IMR-90 (cell line): ENCODE results near the gene MACF1. TPM values are rescaled to one million over a fixed set of nuclear protein-coding genes. Genes with fewer than 3 reads are reported as not detected.
A peak's percentile ranks its signal among the peaks of the same experiment; 100 is the strongest.

Source experiments
- ATAC-seq: fragments of 200-7000 bp; cut with Tn5 transposase; 2 replicates; pipeline ENCODE4 v1.9.1; 2020; ENCODE audit warnings: low read depth, mild to moderate bottlenecking, moderate library complexity
- BruUV-seq: library from RNA; stranded (reverse); fragments of 400-500 nt; replicated peaks from 2 replicates; lab custom pipeline; 2021; lab: Mats Ljungman, UMichigan
- CTCF ChIA-PET: fragments of 300-600 bp; formaldehyde crosslinking; extraction: SDS; loops from one replicate; lab custom pipeline; 2021; ENCODE audit warnings: antibody characterized with exemption; lab: Yijun Ruan, JAX
- POLR2A ChIA-PET: fragments of 300-600 bp; sonication (Branson Sonifier 250); formaldehyde crosslinking; loops from one replicate; lab custom pipeline; 2022; ENCODE audit warnings: antibody characterized with exemption; ENCODE audit not compliant: unreplicated experiment; lab: Charles Lee
- DNase-seq: peaks from one replicate; pipeline ENCODE4 v3.0.0; 2013
- H2AFZ ChIP-seq: replicated peaks from 2 replicates; pipeline ENCODE3; 2013; ENCODE audit warnings: low read length, mild to moderate bottlenecking; ENCODE audit not compliant: poor library complexity
- H2AK5ac ChIP-seq: 2 replicates; pipeline ENCODE4 v1.6.1; 2013; ENCODE audit warnings: low read depth, low read length, inconsistent platforms
- H2AK9ac ChIP-seq: replicated peaks from 2 replicates; pipeline ENCODE3; 2013; ENCODE audit warnings: mild to moderate bottlenecking, low read depth, low read length, moderate library complexity; ENCODE audit not compliant: poor library complexity
- H2BK120ac ChIP-seq: 2 replicates; pipeline ENCODE4 v1.6.1; 2013; ENCODE audit warnings: low read depth, low read length, inconsistent platforms
- H2BK15ac ChIP-seq: 3 replicates; pipeline ENCODE4 v1.6.1; 2013; ENCODE audit warnings: low read depth, low read length, inconsistent platforms
- H2BK20ac ChIP-seq: 2 replicates; pipeline ENCODE4 v1.6.1; 2013; ENCODE audit warnings: low read depth, mild to moderate bottlenecking, inconsistent platforms, low read length, moderate library complexity
- H2BK5ac ChIP-seq: 2 replicates; pipeline ENCODE4 v1.6.1; 2013; ENCODE audit warnings: mild to moderate bottlenecking, low read depth, low read length, inconsistent platforms; ENCODE audit not compliant: poor library complexity, severe bottlenecking
- H3K14ac ChIP-seq: replicated peaks from 2 replicates; pipeline ENCODE4 v1.6.1; 2013; ENCODE audit warnings: low read depth, low read length, inconsistent platforms
- H3K18ac ChIP-seq: 2 replicates; pipeline ENCODE4 v1.6.1; 2013; ENCODE audit warnings: low read depth, low read length, control low read depth
- H3K23ac ChIP-seq: 2 replicates; pipeline ENCODE4 v1.6.1; 2013; ENCODE audit warnings: low read depth, low read length, inconsistent platforms
- H3K27ac ChIP-seq: 2 replicates; pipeline ENCODE4 v1.5.1; 2013; ENCODE audit warnings: mild to moderate bottlenecking, control low read depth, low read length; ENCODE audit not compliant: insufficient read depth
- H3K27me3 ChIP-seq: 2 replicates; pipeline ENCODE4 v1.6.1; 2013; ENCODE audit warnings: low read length; ENCODE audit not compliant: control insufficient read depth, insufficient read depth
- H3K36me3 ChIP-seq: 2 replicates; pipeline ENCODE4 v1.6.1; 2013; ENCODE audit warnings: low read length, mixed read lengths; ENCODE audit not compliant: control insufficient read depth, insufficient read depth
- H3K4ac ChIP-seq: 2 replicates; pipeline ENCODE4 v1.6.1; 2013; ENCODE audit warnings: low read depth, low read length, inconsistent platforms
- H3K4me1 ChIP-seq: 2 replicates; pipeline ENCODE4 v1.6.1; 2013; ENCODE audit warnings: low read length, mixed read lengths; ENCODE audit not compliant: control insufficient read depth, insufficient read depth
- H3K4me2 ChIP-seq: 2 replicates; pipeline ENCODE4 v1.6.1; 2013; ENCODE audit warnings: low read depth, mild to moderate bottlenecking, control low read depth, low read length, moderate library complexity
- H3K4me3 ChIP-seq: 2 replicates; pipeline ENCODE4 v1.5.1; 2013; ENCODE audit warnings: low read depth, mild to moderate bottlenecking, control low read depth, low read length, moderate library complexity; ENCODE audit not compliant: insufficient read depth
- H3K56ac ChIP-seq: 2 replicates; pipeline ENCODE4 v1.6.1; 2013; ENCODE audit warnings: low read length, inconsistent platforms; ENCODE audit not compliant: insufficient read depth; ENCODE audit errors: extremely low read depth
- H3K79me1 ChIP-seq, 2 experiments: 2 replicates each; pipeline ENCODE4 v1.6.1; 2013; ENCODE audit warnings: low read length in 2 of 2, inconsistent platforms in 1 of 2, low read depth in 1 of 2
- H3K9ac ChIP-seq: 2 replicates; pipeline ENCODE4 v1.6.1; 2013; ENCODE audit warnings: low read depth, low read length, control low read depth
- H3K9me1 ChIP-seq: 2 replicates; pipeline ENCODE4 v1.6.1; 2013; ENCODE audit warnings: low read length, inconsistent platforms; ENCODE audit not compliant: insufficient read depth
- H3K9me3 ChIP-seq: 2 replicates; pipeline ENCODE4 v1.6.1; 2013; ENCODE audit warnings: low read length; ENCODE audit not compliant: control insufficient read depth, insufficient read depth
- H4K20me1 ChIP-seq: 2 replicates; pipeline ENCODE4 v1.6.1; 2013; ENCODE audit warnings: low read length, inconsistent platforms; ENCODE audit not compliant: insufficient read depth
- H4K5ac ChIP-seq: 2 replicates; pipeline ENCODE4 v1.6.1; 2013; ENCODE audit warnings: mild to moderate bottlenecking, low read depth, low read length, control low read depth
- H4K8ac ChIP-seq, 2 experiments: 2 replicates each; pipeline ENCODE4 v1.6.1; 2013; ENCODE audit warnings: low read depth in 2 of 2, low read length in 2 of 2, control low read depth in 1 of 2, inconsistent platforms in 1 of 2
- H4K91ac ChIP-seq: 2 replicates; pipeline ENCODE4 v1.6.1; 2013; ENCODE audit warnings: low read depth, low read length, inconsistent platforms; ENCODE audit not compliant: insufficient read depth
- BHLHE40 ChIP-seq: fragments of 150-350 bp; IDR thresholded peaks from 2 replicates; pipeline ENCODE4 v1.6.1; 2016; ENCODE audit warnings: mild to moderate bottlenecking, low read depth, low read length
- CEBPB ChIP-seq: IDR thresholded peaks from 2 replicates; pipeline ENCODE4 v1.6.1; 2012; ENCODE audit warnings: low read depth, low read length, improper control_type of control experiment
- CHD1 ChIP-seq: IDR thresholded peaks from 2 replicates; pipeline ENCODE4 v1.6.1; 2012; ENCODE audit warnings: low read depth, low read length, improper control_type of control experiment
- CTCF ChIP-seq: conservative IDR thresholded peaks from 2 replicates; pipeline ENCODE4 v1.5.1; 2012; ENCODE audit warnings: mild to moderate bottlenecking, low read depth, low read length, improper control_type of control experiment
- ELK1 ChIP-seq: fragments of 150-350 bp; IDR thresholded peaks from 2 replicates; pipeline ENCODE4 v1.6.1; 2016; ENCODE audit warnings: low read depth, mild to moderate bottlenecking, low read length, moderate library complexity, borderline replicate concordance
- FOS ChIP-seq: fragments of 150-350 bp; IDR thresholded peaks from 2 replicates; pipeline ENCODE4 v1.6.1; 2016; ENCODE audit warnings: low read depth, low read length
- MAFK ChIP-seq: IDR thresholded peaks from 2 replicates; pipeline ENCODE4 v1.6.1; 2012; ENCODE audit warnings: low read depth, low read length, improper control_type of control experiment
- MAZ ChIP-seq: IDR thresholded peaks from 2 replicates; pipeline ENCODE4 v1.6.1; 2012; ENCODE audit warnings: low read depth, mild to moderate bottlenecking, low read length, improper control_type of control experiment, moderate library complexity, borderline replicate concordance
- NFE2L2 ChIP-seq: fragments of 150-350 bp; IDR thresholded peaks from 2 replicates; pipeline ENCODE4 v1.6.1; 2016; ENCODE audit warnings: low read depth, mild to moderate bottlenecking, low read length
- POLR2A ChIP-seq: IDR thresholded peaks from 2 replicates; pipeline ENCODE4 v1.6.1; 2012; ENCODE audit warnings: mild to moderate bottlenecking, low read depth, low read length
- RAD21 ChIP-seq: IDR thresholded peaks from 2 replicates; pipeline ENCODE4 v1.6.1; 2012; ENCODE audit warnings: low read length, improper control_type of control experiment
- RCOR1 ChIP-seq: IDR thresholded peaks from 2 replicates; pipeline ENCODE4 v1.6.1; 2012; ENCODE audit warnings: mild to moderate bottlenecking, low read length, improper control_type of control experiment; ENCODE audit not compliant: insufficient replicate concordance
- RFX5 ChIP-seq: IDR thresholded peaks from 2 replicates; pipeline ENCODE4 v1.8.0; 2012; ENCODE audit warnings: low read depth, mild to moderate bottlenecking, low read length, moderate library complexity
- SMC3 ChIP-seq: fragments of 150-350 bp; IDR thresholded peaks from 2 replicates; pipeline ENCODE4 v1.6.1; 2016; ENCODE audit warnings: low read depth, mild to moderate bottlenecking, antibody characterized with exemption, low read length, moderate library complexity
- USF2 ChIP-seq: fragments of 150-350 bp; IDR thresholded peaks from 2 replicates; pipeline ENCODE4 v1.6.1; 2017; ENCODE audit warnings: mild to moderate bottlenecking, antibody characterized with exemption, low read length, low read depth
- WGBS, 2 experiments: methylation state at CpG; one replicate each; pipeline versions ENCODE4 v1.1.5 to v1.1.7; 2013; ENCODE audit warnings: missing lambda C conversion rate in 2 of 2; ENCODE audit not compliant: insufficient read length in 1 of 2; ENCODE audit errors: extremely low coverage in 2 of 2; 5-methylcytosine and 5-hydroxymethylcytosine counted together
- dilution Hi-C: fragments of 300-500 bp; cut with HindIII; formaldehyde crosslinking; loops from one replicate; pipeline ENCODE4 v1.14.3; 2018; ENCODE audit warnings: low sequenced_read_pairs; ENCODE audit not compliant: unreplicated experiment
- in situ Hi-C: fragments of 300-500 bp; cut with MboI; formaldehyde crosslinking; loops from 3 replicates; pipeline ENCODE4 v1.14.3; 2019; ENCODE audit warnings: low sequenced_read_pairs, inconsistent platforms, mixed read lengths
- intact Hi-C: fragments of 100-400 bp; cut with micrococcal nuclease; formaldehyde crosslinking; loops from 2 replicates; pipeline ENCODE4 v1.10.0; 2022
- polyA plus RNA-seq, 3 experiments: library from polyadenylated mRNA; depleted of rRNA; stranded (reverse); fragments of >200 nt; gene quantifications; 2 replicates each; pipeline ENCODE4 v1.2.3, GENCODE V29; 2012; ENCODE audit warnings: low replicate concordance in 1 of 3
- total RNA-seq: library from RNA; depleted of rRNA; stranded (reverse); fragments of >200 nt; gene quantifications from 2 replicates; pipeline ENCODE4 v1.2.3, GENCODE V29; 2012

Gene MACF1
- total and polyA plus RNA-seq, 2 of the 4 experiments (the other 2 are of a cell fraction) = 67.6 to 369 TPM

- no peaks in the 10 kb centered on the region for H3K9me3 ChIP-seq
- peak overlapping the region; percentile 73; the same call in 1 of the 3 replicates for H2BK15ac ChIP-seq
- peak overlapping the region; percentile 80 for H2BK120ac ChIP-seq
- H3K79me1 ChIP-seq = peaks cover 15 to 47% of the 10 kb centered on the region in 2 experiments
- H3K36me3 ChIP-seq = peaks cover 20% of the 10 kb centered on the region
- H3K9ac ChIP-seq = no peak overlapping the region
- dilution Hi-C loops = no loop called here
- 0 out of 2 replicates have a peak overlapping the region, but pooled peaks have one; percentile 55 for H3K14ac ChIP-seq
- 71% methylated on average over 4 of the region's 4 CpGs; no CpG with 5 or more reads in 1 of the 2 experiments for WGBS, 2 experiments
- ChIA-PET CTCF (interaction anchor here (0.6 to 2.5 kb wide), 9 partner anchors 11 to 289 kb away, joined by 3 to 32 read pairs (median 4); no protein-coding TSS in a partner anchor), POLR2A (no interaction called here)
- H3K4me2 ChIP-seq = peak overlapping the region; percentile 43
- no peaks in the 10 kb centered on the region for H3K27me3 ChIP-seq
- H3K27ac ChIP-seq = peak overlapping the region; percentile 59
- DNase-seq (peak; percentile 94), ATAC-seq (peak; percentile 78)
- H2AK5ac ChIP-seq = peak overlapping the region; percentile 87; the same call in 1 of the 2 replicates
- intact Hi-C loops = loop anchor here (1.0 kb wide), 1 partner anchor 24 kb away; no protein-coding TSS in a partner anchor
- peak overlapping the region; percentile 4; the same call in 1 of the 2 replicates for H3K23ac ChIP-seq
- no peak overlapping the region for H3K4me3 ChIP-seq
- TSS peak; percentile 88 for BruUV-seq
- no peak overlapping the region for H2AFZ ChIP-seq
- peak overlapping the region; percentile 67 for H4K91ac ChIP-seq
- peaks cover 15% of the 10 kb centered on the region; the same call in 1 of the 2 replicates for H4K20me1 ChIP-seq
- peak overlapping the region; percentile 1 to 63; a peak in 2 of 4 replicates for H4K8ac ChIP-seq
- no peak overlapping the region; the same call in 1 of the 2 replicates for H4K5ac ChIP-seq
- H3K4ac ChIP-seq = peak overlapping the region; percentile 79
- H3K18ac ChIP-seq = peak overlapping the region; percentile 37; the same call in 1 of the 2 replicates
- no peak overlapping the region for H2AK9ac ChIP-seq
- in situ Hi-C loops = no loop called here
- H3K56ac ChIP-seq = peak overlapping the region; percentile 49; the same call in 1 of the 2 replicates
- H3K9me1 ChIP-seq = peaks cover 16% of the 10 kb centered on the region
- H3K4me1 ChIP-seq = peaks cover 20% of the 10 kb centered on the region
- H2BK20ac ChIP-seq = peak overlapping the region; percentile 44
- peak overlapping the region; percentile 81 for H2BK5ac ChIP-seq
- no peak for TF ChIP-seq POLR2A
- TF ChIP-seq FOS = peak; percentile 70
- TF ChIP-seq BHLHE40 = peak; percentile 24; the same call in 1 of the 2 replicates
- no peak for TF ChIP-seq NFE2L2
- peak; percentile 59 for TF ChIP-seq RAD21
- no peak for TF ChIP-seq ELK1
- TF ChIP-seq CTCF = peak; percentile 53
- peak; percentile 57 for TF ChIP-seq RCOR1
- no peak for TF ChIP-seq MAFK
- no peak for TF ChIP-seq USF2
- no peak for TF ChIP-seq CEBPB
- TF ChIP-seq RFX5 = no peak
- no peak for TF ChIP-seq CHD1
- no peak for TF ChIP-seq MAZ
- TF ChIP-seq SMC3 = peak; percentile 46
Observed at GRCh38 chr1:39387452-39387851, 183.0 kb downstream of the MACF1 start.
